Fibroblast of pulmonary artery (primary cell): Measurements from ENCODE around the gene PCNX1.

Experiments
- DNase-seq: peaks from one replicate; pipeline ENCODE4 v3.0.0-alpha.2; 2010; ENCODE audit warnings: low read depth
- H3K4me3 ChIP-seq: replicated peaks from 2 replicates; pipeline ENCODE4 v1.5.1; 2011; ENCODE audit warnings: low read depth, mild to moderate bottlenecking, control low read depth, low read length, moderate library complexity
- TF ChIP-seq, protein P1 (sequence below): IDR thresholded peaks from 2 replicates; pipeline ENCODE4 v1.5.1; 2011; ENCODE audit warnings: mild to moderate bottlenecking, control low read depth, low read length, inconsistent platforms; ENCODE audit errors: missing control alignments

The PCNX1 gene

DNA sequence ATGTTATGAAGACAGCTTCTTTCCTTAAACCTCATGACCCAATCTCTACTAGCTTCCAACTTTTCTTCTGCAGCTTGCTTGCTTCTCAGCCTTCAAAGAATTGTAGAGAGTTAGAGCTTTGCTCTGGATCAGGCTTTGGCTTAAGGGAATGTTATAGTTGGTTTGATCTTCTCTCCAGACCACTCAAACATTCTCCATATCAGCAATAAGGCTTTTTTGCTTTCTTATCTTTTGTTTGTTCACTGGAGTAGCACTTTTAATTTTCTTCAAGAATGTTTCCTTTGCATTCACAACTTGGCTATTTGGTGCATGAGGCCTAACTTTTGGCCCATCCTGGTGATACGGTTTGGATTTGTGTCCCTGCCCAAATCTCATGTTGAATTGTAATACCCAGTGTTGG is 163.8 kb downstream of the PCNX1 start:
- TF ChIP-seq, protein P1, sequence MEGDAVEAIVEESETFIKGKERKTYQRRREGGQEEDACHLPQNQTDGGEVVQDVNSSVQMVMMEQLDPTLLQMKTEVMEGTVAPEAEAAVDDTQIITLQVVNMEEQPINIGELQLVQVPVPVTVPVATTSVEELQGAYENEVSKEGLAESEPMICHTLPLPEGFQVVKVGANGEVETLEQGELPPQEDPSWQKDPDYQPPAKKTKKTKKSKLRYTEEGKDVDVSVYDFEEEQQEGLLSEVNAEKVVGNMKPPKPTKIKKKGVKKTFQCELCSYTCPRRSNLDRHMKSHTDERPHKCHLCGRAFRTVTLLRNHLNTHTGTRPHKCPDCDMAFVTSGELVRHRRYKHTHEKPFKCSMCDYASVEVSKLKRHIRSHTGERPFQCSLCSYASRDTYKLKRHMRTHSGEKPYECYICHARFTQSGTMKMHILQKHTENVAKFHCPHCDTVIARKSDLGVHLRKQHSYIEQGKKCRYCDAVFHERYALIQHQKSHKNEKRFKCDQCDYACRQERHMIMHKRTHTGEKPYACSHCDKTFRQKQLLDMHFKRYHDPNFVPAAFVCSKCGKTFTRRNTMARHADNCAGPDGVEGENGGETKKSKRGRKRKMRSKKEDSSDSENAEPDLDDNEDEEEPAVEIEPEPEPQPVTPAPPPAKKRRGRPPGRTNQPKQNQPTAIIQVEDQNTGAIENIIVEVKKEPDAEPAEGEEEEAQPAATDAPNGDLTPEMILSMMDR, result no peak
- no peak for DNase-seq
- H3K4me3 ChIP-seq, result no peak overlapping the region

DNA sequence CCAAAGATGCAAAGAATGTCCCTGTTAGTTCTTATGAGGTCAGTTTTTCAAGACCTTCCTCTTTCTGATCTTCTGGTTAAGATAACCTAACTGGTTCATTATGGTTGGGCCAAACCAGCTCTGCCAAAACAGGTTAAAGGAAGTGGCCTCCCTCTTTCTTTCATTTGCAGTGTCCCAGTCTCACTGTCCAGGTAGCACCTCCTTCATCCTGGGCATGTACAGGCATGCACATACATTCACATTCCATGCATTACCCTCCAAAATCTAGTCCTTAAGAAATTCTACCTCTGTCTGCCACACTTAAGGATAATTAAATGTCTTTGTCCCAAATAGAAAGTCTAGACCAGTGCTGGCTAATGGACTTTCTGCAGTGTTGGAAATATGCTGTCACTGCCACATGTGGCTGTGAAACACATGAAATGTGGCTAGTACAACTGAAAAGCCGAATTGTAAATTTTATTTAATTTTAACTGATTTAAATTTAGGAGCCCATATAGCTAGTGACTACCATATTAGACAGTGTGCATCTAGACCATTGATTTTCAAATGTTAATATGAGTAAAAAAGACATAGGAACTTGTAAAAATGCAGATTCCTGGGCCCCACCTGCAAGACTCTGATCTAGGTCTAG is 169.3 kb downstream of the PCNX1 start:
- no peak for DNase-seq
- TF ChIP-seq, protein P1, result no peak
- H3K4me3 ChIP-seq, result no peak overlapping the region

DNA sequence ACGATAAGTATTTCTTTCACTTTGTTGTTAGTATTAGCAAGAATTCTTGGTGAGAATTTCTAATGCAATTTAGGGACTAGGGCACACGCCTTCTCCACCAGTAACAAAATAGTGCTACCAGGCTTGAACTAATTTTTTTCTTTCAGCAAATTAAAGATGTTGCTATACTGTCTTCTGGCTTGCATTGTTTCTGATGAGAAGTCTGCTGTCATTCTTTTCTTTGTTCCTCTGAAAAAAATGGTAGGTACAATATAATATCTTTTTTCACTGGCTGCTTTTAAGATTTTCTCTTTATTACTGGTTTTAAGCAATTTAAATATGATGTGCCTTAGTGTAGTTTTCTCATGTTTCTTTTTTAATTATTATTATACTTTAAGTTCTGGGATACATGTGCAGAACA is 171.2 kb downstream of the PCNX1 start:
- peak; percentile 7 for DNase-seq
- TF ChIP-seq, protein P1, result no peak
- no peak overlapping the region for H3K4me3 ChIP-seq

DNA sequence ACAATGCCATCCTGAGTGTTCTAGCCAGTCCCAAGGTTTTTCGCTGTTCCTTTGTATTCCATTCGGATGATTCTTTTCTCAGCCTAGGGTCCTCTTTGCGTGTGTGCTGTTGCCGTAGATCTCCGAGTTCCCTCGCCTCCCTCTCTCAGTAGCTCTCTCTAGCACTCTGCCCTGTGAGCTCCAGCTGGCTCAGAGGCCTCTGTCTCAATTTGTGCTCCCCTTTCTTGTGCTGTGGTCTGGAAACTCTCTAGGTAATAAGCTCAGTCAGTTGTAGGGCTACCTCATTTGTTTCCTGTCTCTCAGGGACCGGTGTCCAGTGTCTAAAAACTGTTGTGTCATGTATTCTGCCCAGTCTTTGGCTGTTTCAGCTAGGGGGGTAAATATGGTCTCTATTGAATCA is 179.3 kb downstream of the PCNX1 start:
- TF ChIP-seq, protein P1, result no peak
- H3K4me3 ChIP-seq, result no peak overlapping the region
- DNase-seq, result no peak

DNA sequence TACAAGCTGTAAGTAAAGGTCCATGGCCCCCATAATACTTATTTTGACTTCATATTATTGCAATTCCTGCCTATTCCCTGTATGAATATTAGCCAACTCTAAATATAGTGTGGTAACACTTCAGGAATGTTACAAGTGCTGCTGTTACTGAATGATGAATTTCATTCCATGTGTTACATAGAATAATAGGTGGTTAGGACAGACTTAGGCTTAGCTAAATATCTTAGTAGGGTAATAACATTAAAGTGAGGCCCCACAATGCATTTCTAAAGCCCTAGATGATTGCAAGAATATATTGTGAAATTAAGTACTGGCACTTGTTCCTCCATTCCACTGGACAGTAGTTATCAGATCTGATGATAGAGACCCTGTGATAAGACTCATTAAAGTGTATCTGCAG is 182.7 kb downstream of the PCNX1 start:
- peak; percentile 44 for DNase-seq
- TF ChIP-seq, protein P1, result no peak
- H3K4me3 ChIP-seq, result no peak overlapping the region

DNA sequence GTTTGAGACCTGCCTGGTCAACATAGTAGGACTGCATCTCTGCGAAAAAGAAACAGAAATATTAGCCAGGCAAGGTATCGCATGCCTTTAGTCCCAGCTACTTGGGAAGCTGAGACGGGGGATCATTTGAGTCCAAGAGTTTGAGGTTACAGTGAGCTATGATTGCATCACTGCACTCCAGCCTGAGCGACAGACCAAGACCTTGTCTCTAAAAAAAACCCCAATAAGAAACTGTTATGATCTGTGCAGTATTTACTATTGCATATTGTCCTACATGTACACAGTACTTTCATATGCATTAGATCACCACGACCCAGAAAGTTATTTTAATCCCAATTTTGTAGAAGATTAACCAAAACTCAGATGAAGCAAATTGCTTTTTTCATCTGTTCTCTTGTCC is 187.5 kb downstream of the PCNX1 start:
- TF ChIP-seq, protein P1, result no peak
- DNase-seq, result no peak
- no peak overlapping the region for H3K4me3 ChIP-seq

DNA sequence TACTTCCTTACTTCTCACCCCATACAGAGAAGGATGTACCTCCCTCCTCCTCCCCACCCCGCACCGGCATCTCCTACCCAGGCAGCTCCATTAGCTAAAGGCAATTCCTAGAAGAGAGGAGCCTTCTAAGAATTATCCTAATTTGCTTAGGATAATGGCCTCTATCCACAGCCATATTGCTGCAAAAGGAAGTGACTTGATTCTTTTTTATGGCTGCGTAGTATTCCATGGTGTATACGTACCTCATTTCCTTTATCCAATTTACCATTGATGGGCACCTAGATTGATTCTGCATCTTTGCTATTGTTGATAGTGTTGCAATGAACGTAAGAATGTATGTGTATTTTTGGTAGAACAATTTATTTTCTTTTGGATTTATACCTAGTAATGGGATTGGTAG is 189.7 kb downstream of the PCNX1 start:
- H3K4me3 ChIP-seq, result no peak overlapping the region
- DNase-seq, result no peak
- TF ChIP-seq, protein P1, result no peak
